Hindlimb muscle (tissue), 1 donor: ENCODE data around the gene TRIM24. TPM values are rescaled to one million over a fixed set of nuclear protein-coding genes. Genes with fewer than 3 reads are reported as not detected.

Source experiments
- DNase-seq: peaks from one replicate; pipeline ENCODE4 v3.0.0-alpha.2; 2013
- polyA plus RNA-seq: library from polyadenylated mRNA; unstranded; fragments of 120-200 nt; gene quantifications from one replicate; pipeline ENCODE4 v1.2.1, GENCODE V29; 2013; ENCODE audit not compliant: insufficient read length

TRIM24 gene
- polyA plus RNA-seq, 1 donor, result 26.6 TPM

- no peak for DNase-seq
These were observed 166.8 kb downstream of the TRIM24 start for GRCh38 chr7:138626846-138627245.

- DNase-seq, result no peak
These were observed 167.3 kb downstream of the TRIM24 start for GRCh38 chr7:138627361-138627760.

DNA sequence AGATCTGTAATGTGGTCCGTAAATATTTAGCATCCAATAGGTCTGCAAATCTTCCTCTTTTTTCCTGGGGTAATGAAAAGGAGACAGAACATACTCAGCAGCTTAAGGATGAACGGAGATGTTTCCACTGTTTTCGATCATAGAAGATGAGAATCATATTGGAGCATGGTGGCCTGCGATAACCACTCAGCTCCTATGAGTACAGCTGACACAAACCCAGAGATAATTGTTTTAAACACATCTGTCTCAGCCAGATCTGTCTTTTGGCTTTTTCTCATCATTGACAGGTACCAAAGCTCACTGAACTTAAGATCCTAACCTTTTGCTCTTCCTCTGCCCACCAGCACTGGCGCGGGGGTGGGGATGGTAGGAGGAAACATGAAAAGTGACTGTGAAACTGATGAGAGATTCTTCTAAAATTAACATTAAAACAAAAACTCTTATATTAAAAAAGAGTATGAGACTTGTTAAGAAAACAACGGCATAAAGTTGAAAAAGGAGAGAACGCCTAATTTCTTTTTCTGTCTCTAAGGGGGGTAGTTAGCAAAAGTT lies 170.1 kb downstream of the TRIM24 start:
- DNase-seq, result no peak

GRCh38 chr7:138632384-138632783 lies 172.3 kb downstream of the TRIM24 start:
- DNase-seq, result no peak

- no peak for DNase-seq
These were observed 173.0 kb downstream of the TRIM24 start for GRCh38 chr7:138632826-138633602.

Other genes starting within 250 kb of the TRIM24 start
- gene SVOPL, start 241.1 kb downstream of the TRIM24 start, polyA plus RNA-seq, result not detected